H1 (cell line): ENCODE data around the gene JAM2. TPM values are rescaled to one million over a fixed set of nuclear protein-coding genes. Genes with fewer than 3 reads are reported as not detected.

Experiments used
- BCL11A ChIP-seq, 2 experiments: IDR thresholded peaks; one replicate each; pipeline ENCODE4 v1.6.1; 2011; ENCODE audit warnings: low read depth in 2 of 2, low read length in 2 of 2, mild to moderate bottlenecking in 2 of 2
- CEBPB ChIP-seq: IDR thresholded peaks from 2 replicates; pipeline ENCODE4 v1.6.1; 2012; ENCODE audit warnings: low read depth, low read length
- GTF2F1 ChIP-seq: IDR thresholded peaks from 2 replicates; pipeline ENCODE4 v1.6.1; 2012; ENCODE audit warnings: low read depth, low read length, improper control_type of control experiment, borderline replicate concordance
- HDAC2 ChIP-seq, 2 experiments: fragments of 300-600 bp in 1 of 2; sonication (generic) in 1 of 2; IDR thresholded peaks; 2 replicates each; pipeline ENCODE4 v1.6.1; 2011 to 2012; ENCODE audit warnings: low read depth in 2 of 2, low read length in 2 of 2, mild to moderate bottlenecking in 2 of 2, moderate library complexity in 2 of 2, borderline replicate concordance in 1 of 2, inconsistent platforms in 1 of 2
- NRF1 ChIP-seq: IDR thresholded peaks from 2 replicates; pipeline ENCODE4 v1.6.1; 2011; ENCODE audit warnings: mild to moderate bottlenecking, low read depth, low read length, improper control_type of control experiment
- PHF8 ChIP-seq: fragments of 200-600 bp; sonication (generic); conservative IDR thresholded peaks from 2 replicates; pipeline ENCODE4 v1.7.1; 2012; ENCODE audit warnings: low read depth, mild to moderate bottlenecking, inconsistent platforms, low read length, moderate library complexity
- SIRT6 ChIP-seq: IDR thresholded peaks from one replicate; pipeline ENCODE4 v1.7.1; 2012; ENCODE audit warnings: low read length, inconsistent platforms
- TBP ChIP-seq: IDR thresholded peaks from 2 replicates; pipeline ENCODE4 v1.6.1; 2011; ENCODE audit warnings: low read depth, low read length, improper control_type of control experiment
- polyA plus RNA-seq, 7 experiments: library from polyadenylated mRNA; depleted of rRNA in 3 of 7; stranded (reverse) in 5 of 7; unstranded in 2 of 7; fragments of >200 nt in 5 of 7; fragments of 200-250 nt in 2 of 7; gene quantifications; 1 replicate in 5 of 7; 2 replicates in 1 of 7; 4 replicates in 1 of 7; pipeline versions ENCODE4 v1.2.1 to v1.2.3, GENCODE V29; 2011 to 2013; ENCODE audit warnings: missing spikeins in 2 of 7, mixed read lengths in 2 of 7
- total RNA-seq: library from RNA; stranded (reverse); fragmentation: NEBNext Ultra II Directional; extraction: Animal tissue kit (Norgen Biotek cat#: 25700); gene quantifications from 2 replicates; pipeline ENCODE4 v1.2.1, GENCODE V29; 2021
- TF ChIP-seq, protein P1 (sequence below): IDR thresholded peaks from 2 replicates; pipeline ENCODE4 v1.6.1; 2012; ENCODE audit warnings: inconsistent platforms
- TF ChIP-seq, protein P2 (sequence below): fragments of 300-600 bp; sonication (generic); IDR thresholded peaks from 2 replicates; pipeline ENCODE4 v1.7.1; 2012; ENCODE audit warnings: low read length, moderate library complexity, mild to moderate bottlenecking, inconsistent platforms; ENCODE audit not compliant: insufficient replicate concordance

Gene JAM2
- total and polyA plus RNA-seq, 2 of the 8 experiments (the other 6 are each of a cell fraction or from before 2014, with no cell fraction given): 4.9 to 9.5 TPM

DNA sequence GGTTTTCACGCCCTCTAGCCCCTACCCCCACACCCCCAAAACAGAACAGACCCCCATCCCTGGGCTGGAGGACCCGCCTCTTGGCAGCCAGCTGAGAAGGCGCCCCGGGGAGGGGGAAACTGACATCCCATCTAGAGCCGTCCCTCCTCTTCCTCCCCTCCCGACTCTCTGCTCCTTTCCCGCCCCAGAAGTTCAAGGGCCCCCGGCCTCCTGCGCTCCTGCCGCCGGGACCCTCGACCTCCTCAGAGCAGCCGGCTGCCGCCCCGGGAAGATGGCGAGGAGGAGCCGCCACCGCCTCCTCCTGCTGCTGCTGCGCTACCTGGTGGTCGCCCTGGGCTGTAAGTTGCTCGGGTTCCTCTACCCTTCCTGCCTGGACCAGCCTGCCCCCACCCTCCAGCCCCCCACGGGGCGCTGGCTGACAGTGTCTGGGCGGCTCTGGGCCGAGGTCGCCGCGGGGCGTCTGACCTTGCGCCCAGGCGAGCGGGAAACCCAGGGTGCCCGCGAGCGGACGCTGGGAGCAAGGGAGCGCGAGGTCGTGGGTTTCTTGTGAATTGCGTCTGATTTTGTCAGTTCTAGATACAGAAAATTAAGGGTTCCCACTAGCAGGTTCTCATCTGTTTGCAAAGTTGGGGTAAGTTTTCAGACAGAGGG lies 618 bp downstream of the JAM2 start (continued):
- TF ChIP-seq, protein P1, sequence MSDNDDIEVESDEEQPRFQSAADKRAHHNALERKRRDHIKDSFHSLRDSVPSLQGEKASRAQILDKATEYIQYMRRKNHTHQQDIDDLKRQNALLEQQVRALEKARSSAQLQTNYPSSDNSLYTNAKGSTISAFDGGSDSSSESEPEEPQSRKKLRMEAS: no peak; the same call in 1 of the 2 replicates
- no peak for TF ChIP-seq NRF1
- TF ChIP-seq GTF2F1: no peak
- no peak for TF ChIP-seq CEBPB
- TF ChIP-seq BCL11A (IDR thresholded peaks at IDR 0.05; ENCODE audit: low read depth in 2 of 2, low read length in 2 of 2): no peak
- TF ChIP-seq PHF8: 0 out of 2 replicates have a peak, but pooled peaks have one; percentile 51
- no peak for TF ChIP-seq SIRT6
- peak; percentile 27 to 55; a peak in 1 of 4 replicates for TF ChIP-seq HDAC2 (IDR thresholded peaks at IDR 0.05; ENCODE audit: borderline replicate concordance in 1 of 2, low read depth in 2 of 2, low read length in 2 of 2)
- no peak; the same call in 1 of the 2 replicates for TF ChIP-seq TBP
- TF ChIP-seq, protein P2, sequence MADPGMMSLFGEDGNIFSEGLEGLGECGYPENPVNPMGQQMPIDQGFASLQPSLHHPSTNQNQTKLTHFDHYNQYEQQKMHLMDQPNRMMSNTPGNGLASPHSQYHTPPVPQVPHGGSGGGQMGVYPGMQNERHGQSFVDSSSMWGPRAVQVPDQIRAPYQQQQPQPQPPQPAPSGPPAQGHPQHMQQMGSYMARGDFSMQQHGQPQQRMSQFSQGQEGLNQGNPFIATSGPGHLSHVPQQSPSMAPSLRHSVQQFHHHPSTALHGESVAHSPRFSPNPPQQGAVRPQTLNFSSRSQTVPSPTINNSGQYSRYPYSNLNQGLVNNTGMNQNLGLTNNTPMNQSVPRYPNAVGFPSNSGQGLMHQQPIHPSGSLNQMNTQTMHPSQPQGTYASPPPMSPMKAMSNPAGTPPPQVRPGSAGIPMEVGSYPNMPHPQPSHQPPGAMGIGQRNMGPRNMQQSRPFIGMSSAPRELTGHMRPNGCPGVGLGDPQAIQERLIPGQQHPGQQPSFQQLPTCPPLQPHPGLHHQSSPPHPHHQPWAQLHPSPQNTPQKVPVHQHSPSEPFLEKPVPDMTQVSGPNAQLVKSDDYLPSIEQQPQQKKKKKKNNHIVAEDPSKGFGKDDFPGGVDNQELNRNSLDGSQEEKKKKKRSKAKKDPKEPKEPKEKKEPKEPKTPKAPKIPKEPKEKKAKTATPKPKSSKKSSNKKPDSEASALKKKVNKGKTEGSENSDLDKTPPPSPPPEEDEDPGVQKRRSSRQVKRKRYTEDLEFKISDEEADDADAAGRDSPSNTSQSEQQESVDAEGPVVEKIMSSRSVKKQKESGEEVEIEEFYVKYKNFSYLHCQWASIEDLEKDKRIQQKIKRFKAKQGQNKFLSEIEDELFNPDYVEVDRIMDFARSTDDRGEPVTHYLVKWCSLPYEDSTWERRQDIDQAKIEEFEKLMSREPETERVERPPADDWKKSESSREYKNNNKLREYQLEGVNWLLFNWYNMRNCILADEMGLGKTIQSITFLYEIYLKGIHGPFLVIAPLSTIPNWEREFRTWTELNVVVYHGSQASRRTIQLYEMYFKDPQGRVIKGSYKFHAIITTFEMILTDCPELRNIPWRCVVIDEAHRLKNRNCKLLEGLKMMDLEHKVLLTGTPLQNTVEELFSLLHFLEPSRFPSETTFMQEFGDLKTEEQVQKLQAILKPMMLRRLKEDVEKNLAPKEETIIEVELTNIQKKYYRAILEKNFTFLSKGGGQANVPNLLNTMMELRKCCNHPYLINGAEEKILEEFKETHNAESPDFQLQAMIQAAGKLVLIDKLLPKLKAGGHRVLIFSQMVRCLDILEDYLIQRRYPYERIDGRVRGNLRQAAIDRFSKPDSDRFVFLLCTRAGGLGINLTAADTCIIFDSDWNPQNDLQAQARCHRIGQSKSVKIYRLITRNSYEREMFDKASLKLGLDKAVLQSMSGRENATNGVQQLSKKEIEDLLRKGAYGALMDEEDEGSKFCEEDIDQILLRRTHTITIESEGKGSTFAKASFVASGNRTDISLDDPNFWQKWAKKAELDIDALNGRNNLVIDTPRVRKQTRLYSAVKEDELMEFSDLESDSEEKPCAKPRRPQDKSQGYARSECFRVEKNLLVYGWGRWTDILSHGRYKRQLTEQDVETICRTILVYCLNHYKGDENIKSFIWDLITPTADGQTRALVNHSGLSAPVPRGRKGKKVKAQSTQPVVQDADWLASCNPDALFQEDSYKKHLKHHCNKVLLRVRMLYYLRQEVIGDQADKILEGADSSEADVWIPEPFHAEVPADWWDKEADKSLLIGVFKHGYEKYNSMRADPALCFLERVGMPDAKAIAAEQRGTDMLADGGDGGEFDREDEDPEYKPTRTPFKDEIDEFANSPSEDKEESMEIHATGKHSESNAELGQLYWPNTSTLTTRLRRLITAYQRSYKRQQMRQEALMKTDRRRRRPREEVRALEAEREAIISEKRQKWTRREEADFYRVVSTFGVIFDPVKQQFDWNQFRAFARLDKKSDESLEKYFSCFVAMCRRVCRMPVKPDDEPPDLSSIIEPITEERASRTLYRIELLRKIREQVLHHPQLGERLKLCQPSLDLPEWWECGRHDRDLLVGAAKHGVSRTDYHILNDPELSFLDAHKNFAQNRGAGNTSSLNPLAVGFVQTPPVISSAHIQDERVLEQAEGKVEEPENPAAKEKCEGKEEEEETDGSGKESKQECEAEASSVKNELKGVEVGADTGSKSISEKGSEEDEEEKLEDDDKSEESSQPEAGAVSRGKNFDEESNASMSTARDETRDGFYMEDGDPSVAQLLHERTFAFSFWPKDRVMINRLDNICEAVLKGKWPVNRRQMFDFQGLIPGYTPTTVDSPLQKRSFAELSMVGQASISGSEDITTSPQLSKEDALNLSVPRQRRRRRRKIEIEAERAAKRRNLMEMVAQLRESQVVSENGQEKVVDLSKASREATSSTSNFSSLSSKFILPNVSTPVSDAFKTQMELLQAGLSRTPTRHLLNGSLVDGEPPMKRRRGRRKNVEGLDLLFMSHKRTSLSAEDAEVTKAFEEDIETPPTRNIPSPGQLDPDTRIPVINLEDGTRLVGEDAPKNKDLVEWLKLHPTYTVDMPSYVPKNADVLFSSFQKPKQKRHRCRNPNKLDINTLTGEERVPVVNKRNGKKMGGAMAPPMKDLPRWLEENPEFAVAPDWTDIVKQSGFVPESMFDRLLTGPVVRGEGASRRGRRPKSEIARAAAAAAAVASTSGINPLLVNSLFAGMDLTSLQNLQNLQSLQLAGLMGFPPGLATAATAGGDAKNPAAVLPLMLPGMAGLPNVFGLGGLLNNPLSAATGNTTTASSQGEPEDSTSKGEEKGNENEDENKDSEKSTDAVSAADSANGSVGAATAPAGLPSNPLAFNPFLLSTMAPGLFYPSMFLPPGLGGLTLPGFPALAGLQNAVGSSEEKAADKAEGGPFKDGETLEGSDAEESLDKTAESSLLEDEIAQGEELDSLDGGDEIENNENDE: no peak
